Stimulated activated naive CD8-positive, alpha-beta T cell treated with anti-CD3 and anti-CD28 coated beads, Interleukin-15, amount 100 ng/mL, for 72 hours (primary cell): ENCODE results near the gene NRDE2.

Experiments
- ATAC-seq: fragments of 150-1000 bp; cut with Tn5 transposase; 2 replicates; pipeline ENCODE4 v1.10.0; 2021; ENCODE audit warnings: mild to moderate bottlenecking, moderate library complexity
- DNase-seq, 2 donors: peaks; one replicate each; pipeline ENCODE4 v3.0.0; 2021 to 2022
- H3K27ac Mint-ChIP-seq, 2 donors: one replicate each; pipeline ENCODE4 v1.8.0; 2022; ENCODE audit warnings: mild to moderate bottlenecking in 2 of 2, mixed read lengths in 2 of 2, moderate library complexity in 2 of 2
- H3K27me3 Mint-ChIP-seq: one replicate; pipeline ENCODE4 v1.8.0; 2022; ENCODE audit warnings: mixed read lengths
- H3K4me1 Mint-ChIP-seq: one replicate; pipeline ENCODE4 v1.8.0; 2022; ENCODE audit warnings: mild to moderate bottlenecking, mixed read lengths
- H3K4me3 Mint-ChIP-seq, 2 donors: one replicate each; pipeline ENCODE4 v1.8.0; 2022; ENCODE audit warnings: mild to moderate bottlenecking in 2 of 2, mixed read lengths in 2 of 2, moderate library complexity in 1 of 2
- H3K9me3 Mint-ChIP-seq, 2 donors: one replicate each; pipeline ENCODE4 v1.8.0; 2022; ENCODE audit warnings: mixed read lengths in 2 of 2

The NRDE2 gene

GRCh38 chr14:90291699-90292098 lies 40.0 kb downstream of the NRDE2 start:
- ATAC-seq (no peak), DNase-seq (no peak)
- Mint-ChIP-seq H3K27ac (no peak overlapping the region), H3K27me3 (no peaks in the 10 kb centered on the region), H3K4me3 (no peak overlapping the region), H3K9me3 (no peaks in the 10 kb centered on the region), H3K4me1 (no peaks in the 10 kb centered on the region)

- H3K4me3 Mint-ChIP-seq = no peak overlapping the region
- no peak overlapping the region for H3K27ac Mint-ChIP-seq
- DNase-seq (no peak), ATAC-seq (no peak)
- H3K4me1 Mint-ChIP-seq = no peaks in the 10 kb centered on the region
- H3K27me3 Mint-ChIP-seq = no peaks in the 10 kb centered on the region
- no peaks in the 10 kb centered on the region for H3K9me3 Mint-ChIP-seq
Observed at GRCh38 chr14:90290337-90291011, 41.3 kb downstream of the NRDE2 start.

- Mint-ChIP-seq H3K4me1 (no peaks in the 10 kb centered on the region), H3K27ac (no peak overlapping the region), H3K4me3 (no peak overlapping the region), H3K9me3 (no peaks in the 10 kb centered on the region), H3K27me3 (no peaks in the 10 kb centered on the region)
- ATAC-seq = no peak
- DNase-seq = no peak
Observed at GRCh38 chr14:90288651-90289355, 42.9 kb downstream of the NRDE2 start.

GRCh38 chr14:90287791-90288190 lies 44.0 kb downstream of the NRDE2 start:
- no peaks in the 10 kb centered on the region for H3K4me1 Mint-ChIP-seq
- no peak overlapping the region for H3K27ac Mint-ChIP-seq
- DNase-seq (no peak), ATAC-seq (no peak)
- no peak overlapping the region for H3K4me3 Mint-ChIP-seq
- H3K27me3 Mint-ChIP-seq = no peaks in the 10 kb centered on the region
- no peaks in the 10 kb centered on the region for H3K9me3 Mint-ChIP-seq

- ATAC-seq (no peak), DNase-seq (no peak)
- H3K4me3 Mint-ChIP-seq = no peak overlapping the region
- no peaks in the 10 kb centered on the region for H3K9me3 Mint-ChIP-seq
- H3K4me1 Mint-ChIP-seq = no peaks in the 10 kb centered on the region
- H3K27me3 Mint-ChIP-seq = no peaks in the 10 kb centered on the region
- no peak overlapping the region for H3K27ac Mint-ChIP-seq
Observed at GRCh38 chr14:90281756-90282155, 50.0 kb downstream of the NRDE2 start.

- DNase-seq (no peak), ATAC-seq (no peak)
- H3K9me3 Mint-ChIP-seq = no peaks in the 10 kb centered on the region
- no peaks in the 10 kb centered on the region for H3K4me1 Mint-ChIP-seq
- H3K4me3 Mint-ChIP-seq = no peak overlapping the region
- H3K27me3 Mint-ChIP-seq = no peaks in the 10 kb centered on the region
- H3K27ac Mint-ChIP-seq = no peak overlapping the region
Observed at GRCh38 chr14:90281261-90281660, 50.5 kb downstream of the NRDE2 start.

GRCh38 chr14:90280096-90280495 lies 51.6 kb downstream of the NRDE2 start:
- H3K27ac Mint-ChIP-seq = peak overlapping the region; percentile 34 to 65
- no peak for DNase-seq
- peaks cover 9% of the 10 kb centered on the region for H3K4me1 Mint-ChIP-seq
- H3K27me3 Mint-ChIP-seq = no peaks in the 10 kb centered on the region
- no peaks in the 10 kb centered on the region for H3K9me3 Mint-ChIP-seq
- no peak overlapping the region for H3K4me3 Mint-ChIP-seq
- ATAC-seq = no peak

GRCh38 chr14:90278199-90279175 lies 53.3 kb downstream of the NRDE2 start:
- Mint-ChIP-seq H3K27ac (no peak overlapping the region), H3K9me3 (no peaks in the 10 kb centered on the region), H3K4me1 (peaks cover 16% of the 10 kb centered on the region), H3K27me3 (no peaks in the 10 kb centered on the region), H3K4me3 (no peak overlapping the region)
- DNase-seq = no peak
- no peak for ATAC-seq

GRCh38 chr14:90277581-90278198 lies 54.1 kb downstream of the NRDE2 start:
- H3K4me3 Mint-ChIP-seq = no peak overlapping the region
- DNase-seq (no peak), ATAC-seq (no peak)
- no peaks in the 10 kb centered on the region for H3K27me3 Mint-ChIP-seq
- H3K9me3 Mint-ChIP-seq = no peaks in the 10 kb centered on the region
- H3K27ac Mint-ChIP-seq = no peak overlapping the region
- H3K4me1 Mint-ChIP-seq = peaks cover 16% of the 10 kb centered on the region

GRCh38 chr14:90276646-90277367 lies 54.9 kb downstream of the NRDE2 start:
- Mint-ChIP-seq H3K27ac (peak overlapping the region in 1 of 2 donors; percentile 58), H3K9me3 (no peaks in the 10 kb centered on the region), H3K27me3 (no peaks in the 10 kb centered on the region), H3K4me1 (peaks cover 16% of the 10 kb centered on the region), H3K4me3 (no peak overlapping the region)
- DNase-seq (no peak), ATAC-seq (no peak)

GRCh38 chr14:90275820-90276219 lies 55.9 kb downstream of the NRDE2 start:
- DNase-seq (no peak), ATAC-seq (no peak)
- peak overlapping the region in 1 of 2 donors; percentile 88 for H3K27ac Mint-ChIP-seq
- no peaks in the 10 kb centered on the region for H3K9me3 Mint-ChIP-seq
- no peaks in the 10 kb centered on the region for H3K27me3 Mint-ChIP-seq
- no peak overlapping the region for H3K4me3 Mint-ChIP-seq
- H3K4me1 Mint-ChIP-seq = peaks cover 16% of the 10 kb centered on the region

- Mint-ChIP-seq H3K9me3 (no peaks in the 10 kb centered on the region), H3K27ac (peak overlapping the region; percentile 72 to 88), H3K4me1 (peaks cover 16% of the 10 kb centered on the region), H3K27me3 (no peaks in the 10 kb centered on the region), H3K4me3 (no peak overlapping the region)
- ATAC-seq = peak; percentile 10
- no peak for DNase-seq
Observed at GRCh38 chr14:90275458-90275814, 56.3 kb downstream of the NRDE2 start.

- Mint-ChIP-seq H3K4me1 (peaks cover 16% of the 10 kb centered on the region), H3K4me3 (no peak overlapping the region), H3K27ac (peak overlapping the region; percentile 72 to 79), H3K27me3 (no peaks in the 10 kb centered on the region), H3K9me3 (no peaks in the 10 kb centered on the region)
- no peak for DNase-seq
- peak; percentile 54 for ATAC-seq
Observed at GRCh38 chr14:90274808-90275457, 56.8 kb downstream of the NRDE2 start.

GRCh38 chr14:90274019-90274418 lies 57.7 kb downstream of the NRDE2 start:
- Mint-ChIP-seq H3K27ac (peak overlapping the region; percentile 41 to 65), H3K9me3 (no peaks in the 10 kb centered on the region), H3K27me3 (no peaks in the 10 kb centered on the region), H3K4me1 (peaks cover 16% of the 10 kb centered on the region), H3K4me3 (no peak overlapping the region)
- DNase-seq = no peak
- peak; percentile 56 for ATAC-seq
